HG02610 (cell line): ENCODE results near the gene KIF4A.

ENCODE experiments used
- ATAC-seq: cut with Tn5 transposase; IDR thresholded peaks from one replicate; pipeline ENCODE4 v1.9.1; 2021; ENCODE audit warnings: mild to moderate bottlenecking, moderate library complexity; ENCODE audit not compliant: unreplicated experiment

KIF4A gene

DNA sequence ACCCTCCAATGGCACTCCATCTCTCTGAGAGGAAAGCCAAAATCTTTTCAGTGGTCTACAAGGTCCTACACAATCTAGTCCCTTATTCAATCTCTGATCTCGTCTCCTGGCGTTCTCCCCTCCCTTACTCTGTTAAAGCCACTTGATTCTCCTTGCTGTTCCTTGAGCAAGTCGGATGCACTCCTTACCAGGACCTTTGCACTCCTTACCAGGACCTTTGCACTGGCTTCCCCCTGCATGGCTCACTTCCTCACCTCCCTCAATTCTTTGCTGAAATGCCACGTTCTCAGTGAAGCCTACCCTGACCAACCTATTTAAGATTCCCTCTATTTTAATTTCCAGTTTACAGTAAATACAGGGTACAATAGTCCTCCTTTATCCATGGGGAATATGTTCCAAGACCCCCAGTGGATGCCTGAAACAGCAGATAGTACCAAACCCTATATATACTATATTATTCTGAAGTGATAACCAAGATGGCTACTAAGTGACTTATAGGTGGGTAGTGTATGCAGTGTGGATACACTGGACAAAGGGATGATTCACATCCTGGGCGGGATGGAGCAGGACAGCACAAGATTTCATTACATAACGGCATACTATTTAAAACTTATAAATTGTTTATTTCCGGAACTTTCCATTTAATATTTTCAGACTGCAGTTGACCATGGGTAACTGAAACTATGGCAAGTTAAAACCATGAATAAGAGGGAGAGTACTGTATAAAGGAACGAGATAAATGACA lies 148.2 kb downstream of the KIF4A start:
- no peak for ATAC-seq

DNA sequence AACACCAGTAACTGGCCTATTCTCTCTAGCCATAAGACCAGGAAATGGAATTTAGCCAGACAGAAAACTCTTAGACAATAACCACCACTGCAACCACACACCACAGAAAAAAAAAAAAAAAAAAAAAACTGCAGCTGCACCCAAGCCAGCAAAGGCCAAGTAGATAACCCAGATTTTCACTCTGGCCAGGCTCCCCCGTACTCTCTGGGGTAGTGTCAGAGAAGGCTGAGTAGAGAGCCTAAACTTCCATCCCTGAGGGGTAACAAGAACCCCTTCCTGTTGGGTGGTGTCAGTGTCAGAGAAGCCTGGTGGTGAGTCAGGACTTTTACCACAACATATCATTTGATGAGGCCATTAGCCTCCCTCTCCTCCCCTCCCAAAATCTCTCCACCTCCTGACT lies 149.1 kb downstream of the KIF4A start:
- ATAC-seq: no peak

DNA sequence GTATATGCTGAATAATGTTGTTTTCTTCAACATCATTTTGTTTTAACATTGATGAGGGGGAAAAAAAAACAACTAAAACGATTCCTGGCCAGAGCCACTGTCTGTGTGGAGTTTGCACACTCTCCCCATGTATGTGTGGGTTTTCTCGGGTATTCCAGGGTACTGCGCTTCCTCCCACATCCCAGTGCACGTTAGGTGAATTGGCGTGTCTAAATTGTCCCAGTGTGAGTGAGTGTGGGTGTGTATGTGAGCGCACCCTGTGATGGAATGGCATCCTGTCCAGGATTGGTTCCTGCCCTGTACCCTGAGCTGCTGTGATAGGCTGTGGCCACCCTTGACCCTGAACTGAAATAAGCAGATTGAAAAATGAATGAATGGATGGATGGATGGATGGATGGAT lies 152.3 kb downstream of the KIF4A start:
- ATAC-seq: no peak

DNA sequence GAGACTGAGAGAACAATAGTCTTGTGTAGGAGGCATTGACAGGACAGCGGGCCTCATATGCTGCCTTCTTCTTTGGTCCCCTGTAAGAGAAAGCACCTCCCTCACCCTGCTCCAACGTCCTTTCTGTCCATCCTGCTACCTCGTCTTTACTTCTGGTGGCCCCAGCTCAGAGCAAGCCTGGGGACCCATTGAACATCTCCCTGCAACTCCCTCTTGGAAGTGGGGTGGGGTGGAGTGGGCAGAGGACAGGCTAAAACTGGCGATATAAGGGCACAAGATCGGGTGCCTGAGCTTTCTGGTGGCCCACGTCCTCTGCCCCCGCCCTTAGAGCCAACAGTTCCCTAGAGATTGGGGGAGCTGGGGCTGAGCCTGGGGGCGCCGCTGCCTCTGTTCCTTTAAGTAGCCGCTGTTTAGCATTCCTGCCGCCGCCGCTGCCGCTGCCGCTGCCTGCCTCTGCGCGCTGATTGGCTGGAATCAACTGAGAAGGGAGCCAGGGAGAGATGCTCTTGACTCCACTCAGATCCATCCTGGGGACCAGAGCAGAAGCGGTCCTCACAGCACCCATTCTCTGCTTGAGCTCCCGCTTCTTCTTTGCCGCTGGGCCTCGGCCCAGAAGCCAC lies 154.5 kb downstream of the KIF4A start, which contains the start of gene DLG3:
Gene DLG3, plus strand, starts transcription at position 510 of the 620 bp plus-strand sequence. CDS start 367 bp downstream, outside the sequence.
- ATAC-seq: no peak

DNA sequence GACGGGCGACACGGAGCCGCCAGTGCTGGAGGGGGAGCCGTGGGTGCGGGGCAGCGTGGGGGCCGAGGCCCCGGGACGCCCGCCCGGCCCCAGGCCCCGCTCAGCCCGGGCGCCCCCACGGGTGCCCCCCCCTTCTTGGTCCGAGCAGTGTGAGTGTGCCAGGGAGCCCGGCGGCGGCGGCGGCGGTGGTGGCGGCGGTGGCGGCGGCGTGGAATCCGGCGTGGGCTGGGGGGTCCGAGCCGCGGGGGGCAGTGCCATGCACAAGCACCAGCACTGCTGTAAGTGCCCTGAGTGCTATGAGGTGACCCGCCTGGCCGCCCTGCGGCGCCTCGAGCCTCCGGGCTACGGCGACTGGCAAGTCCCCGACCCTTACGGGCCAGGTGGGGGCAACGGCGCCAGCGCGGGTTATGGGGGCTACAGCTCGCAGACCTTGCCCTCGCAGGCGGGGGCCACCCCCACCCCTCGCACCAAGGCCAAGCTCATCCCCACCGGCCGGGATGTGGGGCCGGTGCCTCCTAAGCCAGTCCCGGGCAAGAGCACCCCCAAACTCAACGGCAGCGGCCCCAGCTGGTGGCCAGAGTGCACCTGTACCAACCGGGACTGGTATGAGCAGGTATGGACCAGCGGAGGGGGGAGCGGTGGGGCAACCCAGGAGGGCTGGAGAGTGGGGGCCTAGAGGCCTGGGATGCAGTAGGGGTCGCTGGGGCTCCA lies 155.2 kb downstream of the KIF4A start:
- ATAC-seq: no peak

DNA sequence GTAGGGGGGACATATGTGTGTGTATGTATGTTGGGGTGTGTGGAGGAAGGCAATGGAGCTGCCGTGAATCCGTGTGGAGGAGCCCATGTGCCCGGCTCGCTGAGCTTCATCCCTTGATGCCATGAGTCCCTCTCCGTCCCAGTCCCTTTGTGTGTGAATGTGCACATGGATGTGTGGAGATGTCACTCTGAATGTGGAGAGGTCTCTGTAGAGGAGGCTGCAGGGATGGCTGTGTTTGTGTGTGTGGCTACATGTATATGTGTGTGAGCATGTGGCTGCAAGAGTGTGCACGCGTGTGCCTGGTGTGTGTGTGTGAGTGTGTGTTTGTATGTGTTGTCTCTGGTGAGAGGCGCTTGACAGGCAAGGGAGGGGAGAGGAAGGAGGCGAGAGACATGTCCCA lies 156.0 kb downstream of the KIF4A start:
- ATAC-seq: no peak

DNA sequence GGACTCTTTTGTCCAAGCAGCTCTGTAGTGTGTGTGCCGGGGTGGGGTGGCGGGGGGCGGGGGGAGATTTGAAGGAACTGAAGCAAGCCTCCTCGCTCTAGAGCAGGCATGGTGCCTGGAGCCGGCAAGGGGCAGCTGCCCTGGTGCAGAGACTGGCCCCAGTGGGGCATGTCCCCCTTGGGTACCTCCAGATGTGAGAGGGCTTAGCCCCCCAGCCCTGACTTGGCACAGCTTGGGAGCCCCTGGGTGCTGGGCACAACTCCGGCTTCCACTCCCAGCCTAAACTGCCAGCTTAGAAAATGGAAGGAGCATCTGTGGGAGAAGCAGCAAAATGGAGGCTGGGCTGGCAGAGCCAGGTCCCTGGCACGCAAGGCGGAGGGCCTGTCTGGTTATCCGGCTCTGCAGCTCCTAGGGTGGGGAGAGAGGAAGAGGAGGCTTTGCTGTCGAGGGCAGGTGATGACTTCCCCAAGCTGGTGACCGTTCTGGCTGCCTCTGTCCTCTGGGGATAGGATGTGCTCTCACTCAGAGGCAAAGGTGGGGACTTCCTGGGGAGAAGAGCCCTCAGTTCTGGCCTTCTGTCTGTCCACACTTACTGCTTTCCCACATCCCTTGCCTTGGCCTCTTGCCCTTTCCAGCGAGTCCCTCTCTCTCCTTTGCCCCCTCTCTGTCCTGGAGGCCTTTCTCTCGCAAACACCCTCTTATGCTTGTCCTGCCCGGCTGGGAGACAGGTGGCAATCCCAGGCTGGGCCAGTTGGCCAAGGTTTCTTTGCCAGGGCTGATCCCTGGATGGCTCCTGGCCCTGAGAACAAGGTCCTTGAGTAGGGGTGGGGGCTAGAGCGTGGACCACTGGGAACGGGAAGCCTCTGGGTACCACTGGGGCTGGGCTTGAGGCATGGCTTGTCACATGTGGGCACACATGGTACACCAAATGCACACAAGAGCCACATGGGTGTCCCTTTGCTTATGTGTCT lies 156.8 kb downstream of the KIF4A start:
- no peak for ATAC-seq

DNA sequence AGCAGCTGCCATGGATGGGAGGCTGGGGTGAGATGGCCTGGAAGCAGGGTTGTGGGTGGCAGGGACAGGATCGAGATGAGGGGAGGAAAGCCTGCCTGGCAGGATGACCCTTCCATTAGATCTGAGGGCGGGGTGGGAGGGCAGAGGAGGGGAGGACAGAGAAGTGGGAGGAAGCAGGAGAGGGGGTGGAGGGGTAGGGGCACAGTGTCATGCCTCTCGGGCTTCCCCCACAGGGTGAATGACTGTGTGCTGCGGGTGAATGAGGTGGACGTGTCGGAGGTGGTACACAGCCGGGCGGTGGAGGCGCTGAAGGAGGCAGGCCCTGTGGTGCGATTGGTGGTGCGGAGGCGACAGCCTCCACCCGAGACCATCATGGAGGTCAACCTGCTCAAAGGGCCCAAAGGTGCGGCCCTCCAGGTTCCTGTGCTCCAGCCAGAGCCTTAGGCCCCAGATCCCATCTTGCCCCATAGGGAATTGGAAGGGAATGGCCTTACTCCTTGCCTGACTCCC lies 159.6 kb downstream of the KIF4A start:
- ATAC-seq: no peak

DNA sequence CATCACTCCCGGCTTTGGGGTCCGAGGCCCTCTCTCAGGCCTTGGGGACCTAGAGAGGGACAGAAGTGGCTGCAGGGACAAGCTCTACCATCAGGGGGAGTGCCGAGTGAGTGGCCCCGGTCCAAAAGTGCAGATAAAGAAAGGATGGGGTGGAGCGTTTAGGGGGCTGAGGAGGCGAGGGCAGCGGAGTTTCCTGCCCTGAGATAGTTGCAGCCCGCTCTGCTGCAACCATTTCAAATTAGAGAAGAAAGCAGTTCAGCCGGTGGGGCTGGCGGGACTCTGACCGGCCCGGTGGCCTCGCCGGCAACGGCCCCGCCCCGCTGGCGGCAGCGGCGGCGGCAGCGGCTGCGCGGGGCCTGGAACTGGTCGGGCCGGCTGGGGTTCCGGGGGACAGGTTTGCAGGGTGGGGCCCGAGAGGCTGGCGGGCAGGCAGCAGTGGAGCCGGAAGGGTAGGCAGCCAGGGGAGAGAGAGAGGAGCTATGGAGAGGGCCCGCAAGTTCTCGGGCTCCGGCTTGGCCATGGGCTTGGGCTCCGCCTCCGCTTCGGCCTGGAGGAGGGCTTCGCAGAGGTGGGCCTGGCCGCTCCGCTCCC lies 162.3 kb downstream of the KIF4A start:
- ATAC-seq: peak; percentile 38

DNA sequence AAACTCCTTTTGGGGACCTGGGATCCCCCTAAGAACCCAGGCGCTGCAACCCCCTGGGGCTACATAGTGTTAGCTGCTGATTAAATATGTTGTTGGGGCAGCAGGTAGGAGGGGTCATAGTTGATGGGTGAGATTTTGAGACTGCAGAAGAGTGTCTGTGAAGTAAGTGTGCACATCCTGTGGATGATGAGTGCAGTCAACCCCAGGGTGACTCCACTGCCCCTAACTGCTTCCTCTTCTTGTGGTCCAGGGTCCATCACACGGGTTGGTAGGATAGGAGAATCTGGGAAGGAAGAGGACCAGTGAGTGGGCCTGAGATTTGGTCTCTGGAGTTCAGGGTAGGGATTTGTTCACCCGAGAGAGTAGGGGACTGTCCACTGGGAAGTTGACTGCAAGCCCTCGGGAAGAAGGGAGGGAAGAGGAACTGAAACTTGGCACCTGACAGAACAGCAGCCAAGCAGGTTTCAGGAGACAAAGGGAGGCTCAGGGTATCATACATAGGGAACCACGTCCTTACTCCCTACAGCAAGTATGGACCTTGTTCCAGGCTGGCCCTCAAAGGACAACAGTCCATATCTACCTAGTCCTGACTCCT lies 163.2 kb downstream of the KIF4A start:
- ATAC-seq: no peak

DNA sequence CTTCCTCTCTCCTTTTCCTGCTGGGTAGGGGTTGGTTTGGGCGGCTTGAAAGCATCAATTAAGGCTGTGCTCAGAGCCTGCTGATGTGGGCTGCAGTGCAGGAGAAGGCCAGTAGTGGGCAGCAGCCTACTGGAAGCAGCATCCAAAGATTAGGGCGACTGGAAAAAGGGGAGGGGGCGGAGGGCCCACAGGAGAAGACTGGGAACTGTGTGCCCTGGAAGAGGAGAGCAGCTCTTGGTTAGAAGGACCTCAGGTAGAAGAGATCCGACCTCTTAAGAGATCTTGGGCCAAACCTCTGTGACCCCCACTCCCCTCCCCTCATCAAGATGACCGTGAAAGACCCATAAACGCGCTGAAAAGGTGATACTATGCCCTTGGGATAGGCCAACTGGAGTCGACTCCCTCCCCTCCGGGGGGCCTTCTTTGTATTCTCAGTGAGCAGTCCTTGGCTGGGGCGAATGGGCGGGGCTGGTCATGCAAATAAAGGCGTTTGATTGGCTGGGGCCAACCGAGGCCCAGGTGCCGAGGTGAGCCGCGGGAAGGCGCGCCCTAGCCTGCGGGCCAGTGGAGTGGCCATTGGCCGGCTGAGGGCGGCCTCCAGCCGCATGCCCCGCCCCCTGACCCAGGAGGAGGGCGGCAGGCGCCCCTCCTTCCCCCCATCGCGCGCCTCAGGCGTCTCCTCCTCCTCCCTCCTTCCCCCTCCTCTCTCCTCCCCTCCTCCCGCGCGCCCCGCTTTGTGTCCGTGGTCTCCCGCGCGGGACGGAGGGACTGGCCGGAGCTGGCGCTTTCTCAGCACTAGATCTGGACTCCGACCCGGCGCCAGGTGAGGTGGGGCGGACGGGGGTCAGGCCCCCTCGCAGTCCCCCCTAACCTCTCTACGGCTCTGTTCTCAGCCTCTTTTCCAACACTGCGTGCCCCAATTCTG lies 164.8 kb downstream of the KIF4A start:
- no peak for ATAC-seq

DNA sequence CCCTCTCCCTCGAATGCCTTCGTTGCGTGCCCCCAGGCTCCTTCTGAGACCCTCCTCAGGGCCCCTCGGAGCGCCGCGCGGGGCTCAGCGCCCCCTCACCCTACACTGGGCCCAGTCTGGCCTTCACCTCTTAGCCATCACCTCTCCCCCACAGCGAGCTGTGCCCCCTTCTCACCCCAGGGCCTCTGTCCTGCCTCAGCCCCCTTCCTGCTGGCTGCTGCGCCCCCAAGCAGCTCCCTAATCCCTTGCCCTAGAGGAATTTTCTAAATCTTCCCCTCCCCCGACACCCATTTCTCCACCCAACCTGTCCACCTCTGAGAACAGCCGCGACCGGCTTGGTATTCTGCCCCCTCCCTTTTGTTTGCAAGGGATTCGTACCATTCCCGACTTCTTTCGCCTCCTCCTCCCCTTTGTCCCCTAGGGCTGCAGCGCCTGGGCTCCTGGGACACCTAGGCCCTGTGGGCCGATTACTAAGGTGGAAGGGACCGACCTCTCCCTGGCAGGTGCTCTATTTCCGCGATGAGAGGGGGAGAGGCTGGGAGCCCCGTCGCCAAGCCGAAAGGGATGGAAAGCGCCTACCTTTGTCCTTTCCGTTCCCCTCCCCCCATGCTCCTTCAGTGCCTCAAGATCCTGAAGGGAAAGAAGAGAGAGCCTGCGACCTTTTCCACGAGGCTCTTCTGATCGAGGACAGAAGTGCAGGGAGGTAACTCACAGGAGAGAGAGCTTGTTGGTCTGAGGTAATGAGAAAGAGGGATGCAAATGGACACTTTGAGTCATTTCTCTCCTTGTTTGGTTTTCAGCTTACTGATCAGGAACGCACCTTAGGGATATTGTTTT lies 165.7 kb downstream of the KIF4A start:
- peak; percentile 44 for ATAC-seq

DNA sequence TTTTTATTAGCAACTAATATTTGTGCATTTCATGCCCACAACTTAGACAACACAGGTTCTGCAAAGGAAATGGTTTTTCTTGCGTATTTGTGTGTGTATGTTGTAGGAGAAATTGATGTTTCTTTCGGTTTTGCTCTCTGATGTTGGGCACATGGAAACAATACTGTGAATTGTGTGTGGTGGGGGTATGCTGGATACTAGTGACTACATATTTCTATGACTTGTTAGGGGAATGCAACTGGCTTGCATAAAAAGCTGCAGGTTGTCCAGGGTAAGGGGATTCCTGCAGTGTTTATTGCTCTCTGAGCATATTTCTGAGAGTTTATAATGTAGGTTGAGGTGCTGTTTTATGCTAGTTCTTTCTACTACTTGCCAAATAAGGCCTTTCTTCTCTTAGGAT lies 166.4 kb downstream of the KIF4A start:
- ATAC-seq: peak; percentile 38

DNA sequence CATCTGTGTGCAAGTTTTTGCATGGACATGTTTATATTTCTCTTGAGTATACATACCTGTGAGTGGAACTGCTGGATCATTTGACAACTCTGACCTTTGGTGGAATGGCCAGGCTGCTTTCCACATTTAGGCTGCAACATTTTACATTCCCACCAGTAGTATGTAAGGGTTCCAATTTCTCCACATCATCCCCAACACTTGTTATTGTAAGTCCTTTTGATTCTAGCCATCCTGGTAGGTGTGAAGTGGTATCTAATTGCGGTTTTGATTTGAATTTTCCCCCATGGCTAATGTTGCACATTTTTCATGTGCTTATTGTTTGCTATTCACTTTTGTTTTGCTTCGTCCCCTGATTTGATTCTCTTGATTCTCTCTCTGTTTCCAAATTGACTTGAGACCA lies 171.1 kb downstream of the KIF4A start:
- no peak for ATAC-seq

DNA sequence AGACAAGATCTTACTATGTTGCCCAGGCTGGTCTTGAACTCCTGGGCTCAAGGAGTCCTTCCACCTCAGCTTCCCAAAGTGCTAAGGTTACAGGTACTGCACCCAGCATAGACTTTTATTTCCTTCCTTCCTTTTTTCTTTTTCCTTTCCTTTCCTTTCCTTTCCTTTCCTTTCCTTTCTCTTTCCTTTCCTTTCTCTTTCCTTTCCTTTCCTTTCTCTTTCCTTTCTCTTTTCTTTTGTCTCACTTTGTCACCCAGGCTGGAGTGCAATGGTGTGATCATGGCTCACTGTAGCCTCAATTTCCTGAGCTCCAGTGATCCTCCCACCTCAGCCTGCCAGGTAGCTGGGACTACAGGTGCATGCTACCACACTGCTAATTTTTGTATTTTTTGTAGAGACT lies 174.1 kb downstream of the KIF4A start:
- ATAC-seq: no peak

DNA sequence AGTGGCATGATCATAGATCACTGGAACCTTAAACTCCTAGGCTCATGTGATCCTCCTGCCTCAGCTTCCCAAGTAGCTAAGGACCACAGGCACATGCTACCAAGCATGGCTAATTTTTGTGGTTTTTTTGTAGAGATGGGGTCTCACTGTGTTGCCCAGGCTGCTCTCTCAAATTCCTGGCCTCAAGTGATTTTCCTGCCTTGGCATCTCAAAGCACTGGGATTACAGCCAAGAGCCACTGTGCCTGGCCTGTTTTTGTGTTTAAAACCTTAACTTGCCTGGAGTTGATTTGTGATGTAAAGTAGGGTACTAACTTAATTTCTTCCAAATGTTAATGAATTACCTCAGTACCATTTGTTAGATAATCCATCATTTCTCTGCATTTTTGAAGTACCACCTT lies 177.1 kb downstream of the KIF4A start:
- no peak for ATAC-seq

DNA sequence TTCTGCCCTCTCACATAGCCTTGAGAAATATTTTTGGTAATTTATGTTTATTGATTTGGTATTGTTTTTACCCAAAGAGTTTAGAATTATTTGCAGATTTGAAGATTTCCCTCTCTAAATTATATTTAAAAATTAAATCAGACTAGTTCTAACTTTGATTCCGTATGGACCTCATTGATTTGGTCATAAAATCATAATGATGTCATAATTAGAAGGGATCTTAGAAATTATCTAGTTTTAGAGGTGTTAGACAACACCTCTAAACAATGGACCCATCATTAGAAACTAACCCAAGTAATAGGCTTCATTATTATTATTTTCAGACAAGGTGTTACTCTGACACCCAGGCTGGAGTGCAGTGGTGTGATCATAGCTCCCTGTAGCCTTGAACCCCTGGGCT lies 178.8 kb downstream of the KIF4A start:
- ATAC-seq: no peak
